ENCODE measurements around the gene FCER1G. TPM values are rescaled to one million over a fixed set of nuclear protein-coding genes. Genes with fewer than 3 reads are reported as not detected.

FCER1G gene
- total and polyA plus RNA-seq, 7 donors = 3.3 to 23.5 (median 10.0) TPM

DNA sequence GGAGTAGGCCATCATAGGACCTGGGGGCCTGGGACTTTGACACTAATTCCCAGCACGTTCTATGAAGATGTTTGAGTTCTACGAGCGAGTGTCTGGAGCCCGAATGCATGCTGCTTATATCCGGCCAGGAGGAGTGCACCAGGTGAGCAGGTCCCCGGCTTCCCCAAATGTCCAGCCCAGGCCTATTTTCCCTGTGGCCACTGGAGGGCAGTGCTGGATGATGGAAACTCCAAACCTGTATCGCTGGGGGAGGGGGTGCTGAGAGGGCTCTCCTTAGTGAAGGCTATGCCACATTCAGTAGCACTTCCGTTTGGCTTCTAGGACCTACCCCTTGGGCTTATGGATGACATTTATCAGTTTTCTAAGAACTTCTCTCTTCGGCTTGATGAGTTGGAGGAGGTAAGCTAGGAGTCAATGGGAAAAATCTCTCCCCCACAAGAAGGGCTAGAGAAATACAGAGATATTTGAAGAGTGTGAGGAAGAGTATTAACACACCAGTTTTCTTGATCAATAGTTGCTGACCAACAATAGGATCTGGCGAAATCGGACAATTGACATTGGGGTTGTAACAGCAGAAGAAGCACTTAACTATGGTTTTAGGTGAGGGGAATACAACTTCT, 5.2 kb upstream of the FCER1G start:
- intact Hi-C loops (cut with DNase I) = loop anchor here in 1 of 2 donors (5.0 kb wide), 1 partner anchor 172 kb away; no protein-coding TSS in a partner anchor
- 38 to 46% (median 44%) methylated on average over 11 of the region's 11 CpGs for WGBS, 3 donors

DNA sequence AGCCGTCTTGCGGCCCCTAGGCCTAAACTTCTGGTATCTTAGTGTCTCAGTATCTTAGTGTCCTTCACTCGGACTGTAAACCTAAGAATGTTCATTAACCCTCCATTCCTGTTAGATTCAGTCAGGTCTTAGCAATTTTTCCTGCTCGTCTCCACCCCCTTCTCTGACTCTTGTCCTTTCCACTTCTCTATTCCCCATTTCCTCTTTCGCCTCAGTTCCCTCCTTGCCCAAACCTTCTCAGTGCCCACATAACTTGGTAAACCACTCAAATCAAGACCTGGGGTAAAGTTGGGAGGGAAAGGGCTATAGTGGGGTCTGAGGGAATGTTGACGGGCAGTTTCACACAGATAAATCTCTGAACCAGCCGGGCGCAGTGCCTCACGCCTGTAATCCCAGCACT, 726 bp upstream of the FCER1G start:
- no peak for DNase-seq
- no peak overlapping the region for H3K4me3 ChIP-seq

More for the DNA sequence above, 5.2 kb upstream of the FCER1G start:
- DNase-seq (peak; percentile 73 to 86), ATAC-seq (peak; percentile 77 to 87 (median 85))
- Histone ChIP-seq H3K27ac (no peak overlapping the region), H3K27me3 (ENCODE audit: insufficient read depth in 3 of 3, low read length in 2 of 3) (no peaks in the 10 kb centered on the region), H3K4me3 (no peak overlapping the region), H3K36me3 (ENCODE audit: insufficient read depth in 1 of 2, low read depth in 1 of 2) (peaks cover 24 to 99% of the 10 kb centered on the region in 2 donors), H3K4me1 (peaks cover 29% of the 10 kb centered on the region), H3K9me3 (no peaks in the 10 kb centered on the region)
- TF ChIP-seq, protein P1, sequence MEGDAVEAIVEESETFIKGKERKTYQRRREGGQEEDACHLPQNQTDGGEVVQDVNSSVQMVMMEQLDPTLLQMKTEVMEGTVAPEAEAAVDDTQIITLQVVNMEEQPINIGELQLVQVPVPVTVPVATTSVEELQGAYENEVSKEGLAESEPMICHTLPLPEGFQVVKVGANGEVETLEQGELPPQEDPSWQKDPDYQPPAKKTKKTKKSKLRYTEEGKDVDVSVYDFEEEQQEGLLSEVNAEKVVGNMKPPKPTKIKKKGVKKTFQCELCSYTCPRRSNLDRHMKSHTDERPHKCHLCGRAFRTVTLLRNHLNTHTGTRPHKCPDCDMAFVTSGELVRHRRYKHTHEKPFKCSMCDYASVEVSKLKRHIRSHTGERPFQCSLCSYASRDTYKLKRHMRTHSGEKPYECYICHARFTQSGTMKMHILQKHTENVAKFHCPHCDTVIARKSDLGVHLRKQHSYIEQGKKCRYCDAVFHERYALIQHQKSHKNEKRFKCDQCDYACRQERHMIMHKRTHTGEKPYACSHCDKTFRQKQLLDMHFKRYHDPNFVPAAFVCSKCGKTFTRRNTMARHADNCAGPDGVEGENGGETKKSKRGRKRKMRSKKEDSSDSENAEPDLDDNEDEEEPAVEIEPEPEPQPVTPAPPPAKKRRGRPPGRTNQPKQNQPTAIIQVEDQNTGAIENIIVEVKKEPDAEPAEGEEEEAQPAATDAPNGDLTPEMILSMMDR (IDR thresholded peaks at IDR 0.05) = peak; percentile 75

DNA sequence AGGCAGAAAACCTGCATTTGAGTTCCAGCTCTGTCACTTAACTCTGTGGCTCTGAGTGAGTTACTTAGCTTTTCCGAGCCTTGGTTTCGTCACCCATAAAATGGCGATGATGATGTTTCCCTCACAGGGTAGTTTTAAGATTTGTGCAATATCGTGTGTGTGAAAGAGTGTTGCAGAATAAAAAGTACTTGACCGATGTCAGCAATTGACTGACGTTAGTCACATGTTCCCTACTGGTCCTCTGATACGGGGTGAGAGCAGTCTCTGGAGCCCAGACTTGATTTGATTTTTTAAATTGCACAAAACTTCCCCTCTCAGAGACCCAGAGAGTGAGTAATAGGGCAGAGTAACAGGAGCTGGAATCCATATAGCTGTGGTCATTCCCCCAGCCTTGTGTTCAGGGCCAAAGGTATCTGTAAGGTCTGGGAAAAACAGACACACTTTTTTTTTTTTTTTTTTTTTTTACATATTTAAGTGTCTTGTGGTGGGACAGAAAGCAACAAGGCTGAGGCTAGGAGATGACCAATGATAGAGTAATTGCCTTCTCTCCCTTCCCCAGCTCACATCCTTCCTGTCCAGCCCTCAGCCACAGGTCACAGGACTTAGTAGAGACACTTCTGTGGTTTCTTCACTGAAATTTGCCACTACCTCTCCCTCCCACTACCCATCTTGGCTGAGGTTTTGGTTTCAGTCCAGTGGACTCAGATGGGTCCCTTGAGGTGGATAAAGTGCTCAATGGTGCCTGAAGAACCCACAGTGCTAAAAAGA, 2.0 kb downstream of the FCER1G start:
- Histone ChIP-seq H3K27me3 (ENCODE audit: insufficient read depth in 3 of 3, low read length in 2 of 3) (no peaks in the 10 kb centered on the region), H3K4me1 (no peaks in the 10 kb centered on the region), H3K4me3 (peak overlapping the region; percentile 39), H3K27ac (no peak overlapping the region), H3K36me3 (ENCODE audit: insufficient read depth in 1 of 2, low read depth in 1 of 2) (peaks cover 9 to 32% of the 10 kb centered on the region in 2 donors), H3K9me3 (no peaks in the 10 kb centered on the region)
- intact Hi-C loops (cut with DNase I) = no loop called here
- TF ChIP-seq, protein P1 (IDR thresholded peaks at IDR 0.05) = no peak
- ATAC-seq = peak; percentile 26 to 61 (median 42)
- no peak for DNase-seq
- WGBS, 3 donors = 45 to 51% (median 46%) methylated on average over 7 of the region's 7 CpGs

More for the DNA sequence above, 726 bp upstream of the FCER1G start:
- WGBS, 3 donors = 86 to 90% (median 90%) methylated on average over 9 of the region's 9 CpGs
- H3K36me3 ChIP-seq (ENCODE audit: insufficient read depth in 1 of 2, low read depth in 1 of 2) = peaks cover 19 to 60% of the 10 kb centered on the region in 2 donors
- no peak for ATAC-seq
- H3K4me1 ChIP-seq = no peaks in the 10 kb centered on the region
- H3K27ac ChIP-seq = no peak overlapping the region
- no peaks in the 10 kb centered on the region for H3K9me3 ChIP-seq
- TF ChIP-seq, protein P1 (IDR thresholded peaks at IDR 0.05) = no peak
- intact Hi-C loops (cut with DNase I) = no loop called here
- no peaks in the 10 kb centered on the region for H3K27me3 ChIP-seq (ENCODE audit: insufficient read depth in 3 of 3, low read length in 2 of 3)

DNA sequence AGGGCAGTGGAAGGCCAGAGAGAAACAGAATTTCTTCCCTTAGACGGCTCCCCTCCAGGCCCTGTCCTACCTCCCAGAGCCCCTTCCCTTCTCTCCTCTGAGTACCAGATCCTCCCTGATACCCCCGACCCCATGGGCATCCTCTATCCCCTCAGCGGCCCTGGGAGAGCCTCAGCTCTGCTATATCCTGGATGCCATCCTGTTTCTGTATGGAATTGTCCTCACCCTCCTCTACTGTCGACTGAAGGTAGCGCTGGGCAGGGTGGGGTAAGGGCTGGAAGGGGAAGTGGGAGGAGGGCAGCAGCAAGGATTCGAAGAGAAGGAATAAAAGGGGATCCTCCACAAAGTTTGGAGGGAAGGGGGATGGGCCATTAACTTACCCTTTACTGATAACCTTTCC, 2.7 kb downstream of the FCER1G start:
- no peak overlapping the region for H3K27ac ChIP-seq
- H3K36me3 ChIP-seq (ENCODE audit: insufficient read depth in 1 of 2, low read depth in 1 of 2) = peaks cover 9 to 25% of the 10 kb centered on the region in 2 donors
- no peak overlapping the region for H3K4me3 ChIP-seq
- ATAC-seq = peak in 1 of 4 donors; percentile 2
- H3K4me1 ChIP-seq = no peaks in the 10 kb centered on the region
- intact Hi-C loops (cut with DNase I) = no loop called here
- H3K27me3 ChIP-seq (ENCODE audit: insufficient read depth in 3 of 3, low read length in 2 of 3) = no peaks in the 10 kb centered on the region
- no peak for DNase-seq
- TF ChIP-seq, protein P1 (IDR thresholded peaks at IDR 0.05) = no peak
- H3K9me3 ChIP-seq = no peaks in the 10 kb centered on the region
- WGBS, 3 donors = 55 to 79% (median 65%) methylated on average over 6 of the region's 6 CpGs

Data from psoas muscle (tissue), 8 donors.